ENCODE data around the gene CXorf58.

CXorf58 gene

DNA sequence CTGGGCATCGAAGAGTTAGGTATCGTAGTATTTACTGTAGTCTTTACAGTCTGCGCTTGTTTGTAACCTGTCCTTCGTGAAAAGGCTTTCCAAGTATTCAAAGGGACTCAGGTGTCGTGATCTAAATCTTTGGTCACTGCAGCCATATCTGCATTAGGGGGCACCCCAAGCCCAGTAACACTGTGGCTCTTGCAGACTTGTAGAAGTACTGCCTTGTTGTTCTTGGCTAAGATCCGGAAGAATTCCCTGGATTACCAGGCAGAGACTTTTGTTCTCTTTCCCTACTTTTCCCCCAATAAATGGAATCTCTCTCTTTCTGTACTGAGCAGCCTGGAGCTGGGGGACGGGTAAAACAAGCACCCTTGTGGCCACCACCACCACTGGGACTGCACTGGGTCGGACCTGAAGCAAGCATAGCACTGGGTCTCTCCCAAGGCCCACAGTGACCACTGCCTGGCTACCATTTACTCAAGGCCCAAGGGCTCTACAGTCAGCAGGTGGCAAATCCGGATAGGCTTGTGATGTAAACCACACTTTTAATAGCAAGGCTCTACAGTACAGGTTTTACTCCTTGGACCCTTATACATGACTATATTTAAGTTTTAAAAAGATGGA lies 12.0 kb downstream of the CXorf58 start:
- DNase-seq (ENCODE audit: extremely low spot score): no peak
- CTCF ChIA-PET: no interaction called here
- TF ChIP-seq L3MBTL2 (conservative IDR thresholded peaks at IDR 0.05) (no peak), ELF4 (IDR thresholded peaks at IDR 0.05) (no peak), HDGF (IDR thresholded peaks at IDR 0.05; ENCODE audit: borderline replicate concordance) (no peak), BHLHE40 (IDR thresholded peaks at IDR 0.05; ENCODE audit: borderline replicate concordance) (no peak)
- POLR2A ChIA-PET: no interaction called here

DNA sequence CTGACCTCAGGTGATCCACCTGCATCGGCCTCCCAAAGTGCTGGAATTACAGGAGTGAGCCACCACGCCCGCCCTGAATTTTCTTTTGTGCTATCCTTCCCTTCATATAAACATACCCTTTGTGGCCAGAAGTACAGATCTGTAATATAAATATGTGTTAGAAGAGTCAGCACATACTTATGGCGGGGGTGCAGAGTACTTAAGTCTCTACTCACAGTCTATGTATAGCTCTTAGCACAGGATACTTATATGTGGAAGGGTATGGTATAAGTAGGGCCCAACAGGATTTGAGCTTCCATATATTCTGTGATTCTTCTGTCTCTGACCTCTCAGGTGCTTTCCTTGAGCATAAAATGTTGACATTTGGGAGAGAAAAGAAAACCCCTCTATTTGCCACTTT lies 18.2 kb downstream of the CXorf58 start:
- TF ChIP-seq FOXM1 (IDR thresholded peaks at IDR 0.05; ENCODE audit: borderline replicate concordance): no peak
- no peak for TF ChIP-seq ARNT (IDR thresholded peaks at IDR 0.05)
- no peak for TF ChIP-seq L3MBTL2 (conservative IDR thresholded peaks at IDR 0.05)
- TF ChIP-seq SUZ12 (IDR thresholded peaks at IDR 0.05): no peak
- no peak for TF ChIP-seq SP1 (IDR thresholded peaks at IDR 0.05)
- TF ChIP-seq ELF4 (IDR thresholded peaks at IDR 0.05): no peak
- no peak for TF ChIP-seq ZNF384 (IDR thresholded peaks at IDR 0.05)
- ChIA-PET POLR2A (no interaction called here), CTCF (interaction anchor here (0.7 kb wide), 1 partner anchor 19 kb away, joined by 3 read pairs; no protein-coding TSS in a partner anchor)
- no peak for DNase-seq (ENCODE audit: extremely low spot score)

DNA sequence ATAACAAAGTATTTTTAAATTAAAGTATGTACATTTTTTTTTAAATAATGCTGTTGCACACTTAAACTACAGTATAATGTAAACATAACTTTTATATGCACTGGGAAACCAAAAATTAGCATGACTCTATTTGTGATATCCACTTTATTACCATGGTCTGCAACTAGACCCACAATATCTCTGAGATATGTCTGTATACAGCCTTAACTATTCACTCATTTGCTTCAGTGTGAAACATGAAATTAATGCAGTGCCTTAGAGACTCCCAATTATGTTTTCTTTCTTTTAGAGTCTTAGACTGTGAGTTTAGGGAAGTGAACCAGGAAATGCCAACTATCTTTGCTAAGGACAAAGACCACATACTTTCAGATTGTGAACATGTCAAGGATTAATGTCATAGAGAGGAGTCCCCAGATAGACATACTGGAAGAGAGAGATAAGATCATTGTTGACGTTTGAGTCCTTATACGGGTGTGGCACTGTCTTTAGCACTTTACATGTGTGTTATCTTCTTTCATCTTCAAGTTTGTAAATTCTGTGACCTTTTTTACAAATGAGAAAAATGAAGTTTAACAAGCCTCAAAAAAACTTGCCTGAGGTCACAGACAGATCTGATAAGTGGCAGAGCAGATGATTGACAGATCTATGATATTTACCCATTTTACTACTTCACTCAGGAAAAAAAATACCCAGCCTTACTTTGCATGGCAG lies 23.2 kb downstream of the CXorf58 start:
- no peak for DNase-seq (ENCODE audit: extremely low spot score)
- TF ChIP-seq, protein P1, sequence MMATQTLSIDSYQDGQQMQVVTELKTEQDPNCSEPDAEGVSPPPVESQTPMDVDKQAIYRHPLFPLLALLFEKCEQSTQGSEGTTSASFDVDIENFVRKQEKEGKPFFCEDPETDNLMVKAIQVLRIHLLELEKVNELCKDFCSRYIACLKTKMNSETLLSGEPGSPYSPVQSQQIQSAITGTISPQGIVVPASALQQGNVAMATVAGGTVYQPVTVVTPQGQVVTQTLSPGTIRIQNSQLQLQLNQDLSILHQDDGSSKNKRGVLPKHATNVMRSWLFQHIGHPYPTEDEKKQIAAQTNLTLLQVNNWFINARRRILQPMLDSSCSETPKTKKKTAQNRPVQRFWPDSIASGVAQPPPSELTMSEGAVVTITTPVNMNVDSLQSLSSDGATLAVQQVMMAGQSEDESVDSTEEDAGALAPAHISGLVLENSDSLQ (IDR thresholded peaks at IDR 0.05): peak; percentile 91
- TF ChIP-seq ELF4 (IDR thresholded peaks at IDR 0.05): no peak
- no peak for TF ChIP-seq FOXM1 (IDR thresholded peaks at IDR 0.05; ENCODE audit: borderline replicate concordance)
- peak; percentile 42; the same call in 1 of the 2 replicates for TF ChIP-seq ZNF384 (IDR thresholded peaks at IDR 0.05)
- 0 out of 2 replicates have a peak, but pooled peaks have one; percentile 31 for TF ChIP-seq CTBP1 (IDR thresholded peaks at IDR 0.05; ENCODE audit: borderline replicate concordance)
- TF ChIP-seq SP1 (IDR thresholded peaks at IDR 0.05): no peak
- ChIA-PET CTCF (no interaction called here), POLR2A (no interaction called here)

DNA sequence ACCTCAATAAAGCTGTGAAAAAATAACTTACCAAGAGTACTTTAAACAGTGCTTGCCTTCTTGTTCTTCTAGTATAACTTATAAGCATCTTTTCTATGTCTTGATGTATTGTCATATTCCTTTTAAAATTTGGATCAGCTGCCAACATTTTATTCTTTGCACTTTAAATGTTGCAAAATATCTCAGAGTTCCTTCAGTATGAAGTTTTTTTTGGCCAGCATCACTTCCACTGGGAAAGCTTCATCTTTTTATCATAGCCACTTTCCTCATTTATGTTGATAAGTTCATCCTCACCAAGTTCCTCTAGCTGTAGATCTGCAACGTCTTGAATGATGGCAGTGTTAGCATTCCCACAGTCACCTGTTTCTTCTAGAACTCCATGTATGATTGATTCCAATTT lies 24.2 kb downstream of the CXorf58 start:
- ChIA-PET CTCF (no interaction called here), POLR2A (interaction anchor here (0.6 kb wide), 1 partner anchor 122 kb away, joined by 3 read pairs; no protein-coding TSS in a partner anchor)
- DNase-seq (ENCODE audit: extremely low spot score): no peak
- TF ChIP-seq TARDBP (IDR thresholded peaks at IDR 0.05): no peak
- TF ChIP-seq ZNF384 (IDR thresholded peaks at IDR 0.05): no peak
- no peak for TF ChIP-seq CTBP1 (IDR thresholded peaks at IDR 0.05; ENCODE audit: borderline replicate concordance)
- no peak for TF ChIP-seq LEF1 (IDR thresholded peaks at IDR 0.05; ENCODE audit: borderline replicate concordance)
- TF ChIP-seq SP1 (IDR thresholded peaks at IDR 0.05): no peak
- no peak for TF ChIP-seq ELF4 (IDR thresholded peaks at IDR 0.05)
- no peak for TF ChIP-seq NFRKB (IDR thresholded peaks at IDR 0.05)
- TF ChIP-seq ARNT (IDR thresholded peaks at IDR 0.05): no peak
- TF ChIP-seq, protein P1 (IDR thresholded peaks at IDR 0.05): no peak
- no peak for TF ChIP-seq BHLHE40 (IDR thresholded peaks at IDR 0.05; ENCODE audit: borderline replicate concordance)
- no peak for TF ChIP-seq FOXA1 (IDR thresholded peaks at IDR 0.05)
- no peak for TF ChIP-seq SUZ12 (IDR thresholded peaks at IDR 0.05)
- TF ChIP-seq HDGF (IDR thresholded peaks at IDR 0.05; ENCODE audit: borderline replicate concordance): no peak
- no peak for TF ChIP-seq FOXM1 (IDR thresholded peaks at IDR 0.05; ENCODE audit: borderline replicate concordance)
- TF ChIP-seq L3MBTL2 (conservative IDR thresholded peaks at IDR 0.05): no peak

DNA sequence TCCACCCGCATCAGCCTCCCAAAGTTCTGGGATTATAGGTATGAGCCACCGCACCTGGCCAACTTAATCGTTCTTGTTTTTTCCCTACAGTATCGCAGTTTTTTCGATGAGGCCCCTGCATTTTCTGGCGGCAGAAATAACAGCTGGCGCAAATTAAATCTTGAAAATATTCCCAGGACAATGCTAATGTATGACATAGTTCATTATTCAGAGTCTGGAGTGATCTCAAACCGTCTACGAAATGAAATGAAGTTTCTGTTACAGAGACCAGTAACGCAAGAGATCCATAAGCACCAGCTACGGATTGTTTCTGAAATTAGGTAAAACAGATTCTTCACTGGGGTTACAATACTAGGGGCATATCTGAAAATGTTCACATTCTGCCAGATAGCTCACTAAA lies 27.3 kb downstream of the CXorf58 start:
- POLR2A ChIA-PET: no interaction called here
- CTCF ChIA-PET: no interaction called here
- no peak for TF ChIP-seq TARDBP (IDR thresholded peaks at IDR 0.05)
- TF ChIP-seq ZNF384 (IDR thresholded peaks at IDR 0.05): no peak
- no peak for DNase-seq (ENCODE audit: extremely low spot score)

DNA sequence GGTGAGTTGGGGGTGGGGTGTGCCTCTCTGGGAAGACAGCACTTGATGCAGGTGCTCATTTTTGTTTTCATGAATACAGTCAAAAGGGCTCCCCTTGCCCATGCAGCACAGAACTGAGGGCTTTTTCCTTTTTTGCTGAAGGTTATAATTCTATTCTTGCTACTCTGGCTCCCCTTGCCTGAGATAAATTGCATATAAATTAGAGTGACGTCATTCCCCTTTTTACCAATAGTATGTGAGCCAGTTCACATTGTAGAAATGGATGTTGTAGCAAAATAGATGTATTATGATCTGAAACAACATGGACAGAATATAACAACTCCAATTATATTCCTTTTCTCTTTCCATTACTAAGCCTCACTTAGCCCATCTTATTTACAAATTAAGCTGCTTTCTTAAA lies 28.4 kb downstream of the CXorf58 start:
- CTCF ChIA-PET: no interaction called here

DNA sequence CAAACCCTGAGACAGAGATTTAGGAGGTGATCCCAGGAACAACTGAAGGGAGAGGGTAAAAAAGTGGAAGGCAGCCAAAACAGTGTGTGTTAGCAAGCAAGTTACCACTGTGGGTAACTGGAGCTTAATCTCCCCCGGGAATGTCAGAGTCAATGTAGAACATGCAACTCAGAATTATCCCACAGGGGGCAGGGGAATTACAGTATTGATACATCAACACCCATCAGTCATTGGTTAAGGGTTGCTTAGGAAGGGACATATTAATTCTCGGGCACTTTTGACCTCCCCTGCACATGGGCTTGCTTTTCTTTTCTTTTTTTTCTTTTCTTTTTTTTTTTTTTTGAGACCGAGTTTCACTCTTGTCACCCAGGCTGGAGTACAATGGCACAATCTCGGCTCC lies 29.3 kb downstream of the CXorf58 start:
- TF ChIP-seq, protein P1 (IDR thresholded peaks at IDR 0.05): 0 out of 2 replicates have a peak, but pooled peaks have one; percentile 21
- TF ChIP-seq L3MBTL2 (conservative IDR thresholded peaks at IDR 0.05) (no peak), FOXM1 (IDR thresholded peaks at IDR 0.05; ENCODE audit: borderline replicate concordance) (no peak), FOXA1 (IDR thresholded peaks at IDR 0.05) (no peak)
- DNase-seq (ENCODE audit: extremely low spot score): peak; percentile 34
- POLR2A ChIA-PET: no interaction called here
- CTCF ChIA-PET: no interaction called here

More for the DNA sequence above, 28.4 kb downstream of the CXorf58 start:
- no peak for TF ChIP-seq SUZ12 (IDR thresholded peaks at IDR 0.05)
- no peak for TF ChIP-seq NFRKB (IDR thresholded peaks at IDR 0.05)
- no peak for DNase-seq (ENCODE audit: extremely low spot score)
- POLR2A ChIA-PET: no interaction called here
